Eye (tissue), 1 donor: Measurements from ENCODE around the gene POPDC3.
"Not testable (repeated sequence)": the region's sequence is repeated elsewhere in the genome, so short reads cannot be mapped to it uniquely, and the experiment has no call there.

ENCODE experiments used
- DNase-seq: peaks from one replicate; pipeline ENCODE4 v3.0.0-alpha.2; 2015

Gene POPDC3

GRCh38 chr6:105194106-105194505, 14.3 kb upstream of the POPDC3 start:
- no peak for DNase-seq

DNA sequence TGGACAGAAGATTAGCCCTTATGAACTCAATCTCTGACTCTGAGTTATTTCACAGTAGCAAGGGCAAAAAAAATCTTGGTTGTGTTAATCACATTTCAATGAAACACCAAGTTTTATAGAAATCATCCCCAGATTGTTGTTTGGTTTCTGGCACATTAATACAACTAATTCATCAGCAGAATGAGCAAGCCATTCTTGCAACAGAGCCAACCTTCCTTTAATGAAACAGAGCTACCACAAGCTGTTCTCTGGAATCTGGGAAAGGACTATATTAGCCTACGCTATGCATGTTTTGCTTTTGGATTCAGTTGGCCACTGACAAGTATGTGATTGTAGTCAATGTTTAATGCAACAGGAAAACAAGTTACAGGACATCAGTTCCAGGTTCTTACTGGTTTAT, 13.8 kb upstream of the POPDC3 start:
- DNase-seq = no peak

DNA sequence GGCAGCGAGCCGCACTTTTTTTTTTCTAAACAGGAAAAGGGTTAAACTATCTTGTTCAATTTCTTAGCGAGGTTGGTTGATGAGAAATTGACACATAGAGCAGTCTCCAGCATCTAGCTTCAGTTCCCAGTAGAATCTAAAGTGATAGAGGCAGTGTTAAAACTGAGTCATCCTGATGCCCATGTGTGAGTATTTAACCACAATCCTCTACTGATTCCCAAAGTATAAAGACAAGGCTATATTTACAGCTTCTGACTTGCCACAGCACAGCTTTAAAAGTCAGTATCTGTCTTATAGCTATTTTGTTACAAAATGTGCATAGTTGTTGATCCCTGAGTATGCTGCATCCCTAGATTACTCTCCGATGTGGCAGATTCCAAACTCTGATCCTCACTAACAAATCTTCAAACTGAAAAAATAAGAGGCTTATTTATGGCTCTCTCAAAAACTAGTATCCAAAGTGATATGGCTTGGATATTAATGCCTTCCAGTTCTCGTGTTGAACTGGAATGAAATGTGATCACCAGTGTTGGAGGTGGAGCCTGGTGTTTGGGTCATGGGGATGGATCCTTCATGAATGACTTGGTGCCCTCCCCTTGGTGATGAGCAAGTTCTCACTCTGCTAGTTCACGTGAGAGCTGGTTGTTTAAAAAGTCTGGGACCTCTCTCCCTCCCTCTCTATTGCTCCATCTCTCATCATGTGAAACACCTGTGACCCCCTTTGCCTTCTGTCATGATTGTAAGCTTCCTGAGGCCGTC, 13.1 kb upstream of the POPDC3 start:
- DNase-seq = no peak

DNA sequence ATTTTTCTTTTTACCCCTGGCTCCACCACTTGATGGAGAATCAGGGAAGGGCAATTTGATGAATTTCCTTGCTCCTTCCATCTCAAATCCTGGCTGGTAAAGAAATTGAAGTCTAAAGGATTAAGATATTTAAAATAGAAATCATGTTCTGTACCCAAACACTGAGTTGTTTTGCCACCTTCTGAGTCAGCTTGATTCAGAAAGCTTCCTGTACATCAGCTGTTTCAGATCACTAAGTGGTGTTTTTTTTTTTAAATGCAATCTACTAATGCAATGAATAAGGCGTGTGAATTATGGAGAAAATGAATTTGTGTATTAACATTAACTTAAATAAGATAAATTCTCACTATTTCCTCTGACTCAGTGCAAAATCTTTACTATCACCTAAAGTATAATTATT, 11.5 kb upstream of the POPDC3 start:
- DNase-seq = no peak

- no peak for DNase-seq
Measured at GRCh38 chr6:105189026-105189820, 9.4 kb upstream of the POPDC3 start.

DNA sequence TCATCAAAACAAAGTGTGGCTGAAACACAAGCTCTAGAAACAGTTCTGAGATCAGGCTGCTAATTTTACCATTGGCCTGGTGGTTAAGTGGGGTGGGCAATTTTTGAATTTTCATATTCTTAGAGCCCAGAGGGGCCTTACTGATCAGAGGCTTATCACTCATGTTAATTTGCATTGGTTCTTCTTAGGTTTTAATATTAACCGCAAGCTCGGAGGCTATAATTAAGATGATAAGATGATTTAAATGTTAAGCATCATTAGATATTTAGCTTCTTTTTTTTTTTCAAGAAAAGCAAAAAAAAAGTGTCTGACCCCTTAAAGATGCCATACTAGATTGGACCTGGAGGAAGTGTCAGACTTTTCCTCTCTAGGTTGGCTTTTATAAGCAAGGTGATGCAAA, 8.4 kb upstream of the POPDC3 start:
- DNase-seq = no peak

GRCh38 chr6:105186576-105186975, 6.8 kb upstream of the POPDC3 start:
- DNase-seq = no peak

DNA sequence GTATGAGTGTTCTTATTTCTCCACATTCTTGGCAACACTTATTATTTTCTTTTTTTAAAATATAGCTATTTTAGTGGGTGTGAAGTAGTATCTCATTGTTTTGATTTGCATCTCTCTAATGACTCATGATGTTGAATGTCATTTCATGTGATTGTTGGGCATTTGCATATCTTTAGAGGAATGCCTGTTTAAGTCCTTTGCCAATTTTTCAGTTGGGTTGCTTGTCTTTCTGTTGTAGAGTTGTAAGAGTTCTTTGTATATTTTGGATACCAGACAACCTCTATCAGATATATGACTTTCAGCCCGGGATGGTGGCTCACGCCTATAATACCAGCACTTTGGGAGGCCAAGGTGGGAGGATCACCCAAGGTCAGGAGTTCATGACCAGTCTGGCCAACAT, 5.1 kb upstream of the POPDC3 start:
- no peak for DNase-seq

DNA sequence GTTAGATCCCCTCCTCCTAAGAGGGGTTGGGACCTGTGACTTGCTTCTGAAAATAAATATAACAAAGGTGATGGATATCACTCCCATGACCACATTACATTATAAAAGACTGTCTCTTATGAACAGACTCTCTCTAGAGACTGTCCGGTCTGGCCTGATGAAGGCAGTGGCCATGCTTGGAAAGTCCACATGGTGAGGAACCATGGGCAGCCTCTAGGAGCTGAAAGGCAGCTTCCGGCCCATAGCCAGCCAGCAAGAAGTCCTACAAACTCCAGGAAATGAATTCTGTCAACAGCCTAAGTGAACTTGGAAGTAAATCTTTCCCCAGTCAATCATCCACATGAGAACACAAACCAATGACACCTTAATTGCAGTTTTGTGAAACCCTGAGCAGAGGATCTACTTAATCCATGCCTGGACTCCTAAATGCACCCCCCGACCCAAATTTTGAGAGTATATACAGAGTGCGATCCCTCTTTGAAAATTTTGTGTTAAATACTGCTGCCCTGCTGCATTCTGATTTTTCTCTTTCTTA, 2.2 kb upstream of the POPDC3 start:
- no peak for DNase-seq

GRCh38 chr6:105178636-105179035, 1.2 kb downstream of the POPDC3 start:
- DNase-seq = no peak

DNA sequence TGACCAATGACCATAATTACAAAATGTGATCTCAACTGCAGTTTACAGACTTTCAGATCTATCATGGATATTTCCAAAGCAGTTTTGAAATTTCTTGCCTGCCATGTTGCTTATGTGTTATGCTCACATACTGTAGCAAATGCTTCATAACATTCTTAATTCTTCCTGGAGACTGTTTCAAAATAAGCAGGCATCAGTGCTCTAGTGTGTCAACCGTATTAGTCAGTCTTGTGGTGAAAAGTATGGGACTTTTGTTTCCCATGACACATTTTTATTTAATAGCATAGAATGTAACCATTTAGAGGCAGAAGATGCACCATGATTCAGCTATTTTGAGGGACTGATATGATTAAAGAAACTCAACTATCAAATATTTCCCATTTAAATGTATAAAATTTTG, 1.7 kb downstream of the POPDC3 start:
- DNase-seq = no peak

- no peak for DNase-seq
Measured at GRCh38 chr6:105177556-105177955, 2.3 kb downstream of the POPDC3 start.

DNA sequence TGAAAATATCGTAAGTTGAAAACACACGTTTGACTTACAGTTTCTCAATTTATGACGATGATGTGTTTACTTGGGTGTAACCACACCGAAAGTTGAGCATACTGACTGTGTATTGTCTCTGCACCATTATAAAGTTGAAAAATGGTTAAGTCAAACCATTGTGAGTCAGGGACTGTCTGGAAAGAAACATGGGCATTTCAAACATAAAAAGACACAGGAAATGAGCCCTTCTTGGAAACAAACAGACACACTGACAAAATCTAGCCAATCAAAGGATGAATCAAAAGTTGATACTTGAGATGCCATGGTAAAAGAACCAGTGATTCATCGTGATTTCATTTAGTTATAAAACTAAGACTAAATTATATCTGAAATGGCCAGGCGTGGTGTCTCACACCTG, 5.3 kb downstream of the POPDC3 start:
- DNase-seq = no peak

DNA sequence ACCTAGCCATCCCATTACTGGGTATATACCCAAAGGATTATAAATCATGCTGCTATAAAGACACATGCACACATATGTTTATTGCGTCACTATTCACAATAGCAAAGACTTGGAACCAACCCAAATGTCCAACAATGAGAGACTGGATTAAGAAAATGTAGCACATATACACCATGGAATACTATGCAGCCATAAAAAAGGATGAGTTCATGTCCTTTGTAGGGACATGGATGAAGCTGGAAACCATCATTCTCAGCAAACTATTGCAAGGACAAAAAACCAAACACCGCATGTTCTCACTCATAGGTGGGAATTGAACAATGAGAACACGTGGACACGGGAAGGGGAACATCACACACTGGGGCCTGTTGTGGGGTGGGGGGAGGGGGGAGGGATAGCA, 7.3 kb downstream of the POPDC3 start:
- DNase-seq = not testable (repeated sequence)

GRCh38 chr6:105170059-105170458, 9.8 kb downstream of the POPDC3 start:
- DNase-seq = no peak

DNA sequence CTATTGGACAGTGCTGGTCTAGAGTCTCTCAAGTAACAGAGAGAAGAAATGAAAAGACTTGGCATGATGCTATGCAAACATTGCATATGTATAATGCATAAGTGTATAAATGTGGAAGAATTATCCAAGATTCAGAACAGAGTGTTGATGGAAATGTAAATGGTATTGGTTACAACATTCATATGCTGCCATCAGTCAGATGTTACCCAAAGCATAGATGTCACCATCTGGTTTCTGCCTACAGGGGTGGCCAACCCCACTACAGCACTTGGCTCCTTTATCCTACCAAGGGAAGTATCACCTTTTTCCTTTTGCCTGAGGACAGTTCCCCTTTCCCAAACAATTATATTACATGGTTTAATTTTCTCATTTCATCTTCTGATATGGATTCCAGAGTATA, 11.9 kb downstream of the POPDC3 start:
- DNase-seq = no peak

DNA sequence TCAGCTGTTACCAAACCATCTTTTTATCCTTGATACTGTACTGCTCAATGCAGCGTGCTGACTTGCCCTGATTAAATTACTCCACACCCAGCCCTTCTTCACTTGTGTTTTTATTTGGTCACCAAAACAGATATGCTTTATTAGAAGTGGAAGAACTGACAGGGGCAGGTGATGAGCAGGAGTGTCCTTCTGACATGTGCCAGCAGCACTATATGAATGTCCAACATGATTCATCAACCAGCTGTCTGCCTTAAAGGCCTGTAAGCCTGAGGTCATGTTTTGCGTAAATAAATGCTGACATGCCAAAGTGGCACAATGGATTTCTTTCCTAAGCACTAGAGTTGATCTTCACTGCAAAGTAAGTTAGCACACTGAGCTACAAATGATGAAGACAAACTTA, 15.4 kb downstream of the POPDC3 start:
- peak; percentile 66 for DNase-seq

DNA sequence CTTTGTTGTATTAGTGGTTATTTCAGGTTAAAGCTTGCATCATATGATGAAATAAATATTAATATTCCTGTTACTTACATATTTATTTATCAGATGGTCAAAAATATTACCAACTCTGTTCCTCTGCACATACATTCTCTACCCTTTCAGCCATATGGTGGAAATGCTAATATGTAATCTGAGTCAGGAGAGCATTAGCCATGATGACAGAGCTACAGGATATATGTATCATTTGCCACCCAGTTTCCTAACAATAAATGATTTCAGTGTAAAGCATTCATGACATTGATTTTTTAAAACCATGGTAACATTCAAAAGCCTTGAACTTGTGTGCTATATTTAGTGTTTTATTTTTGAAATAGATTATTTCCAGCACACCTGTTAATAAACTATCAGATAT, 16.6 kb downstream of the POPDC3 start:
- no peak for DNase-seq

DNA sequence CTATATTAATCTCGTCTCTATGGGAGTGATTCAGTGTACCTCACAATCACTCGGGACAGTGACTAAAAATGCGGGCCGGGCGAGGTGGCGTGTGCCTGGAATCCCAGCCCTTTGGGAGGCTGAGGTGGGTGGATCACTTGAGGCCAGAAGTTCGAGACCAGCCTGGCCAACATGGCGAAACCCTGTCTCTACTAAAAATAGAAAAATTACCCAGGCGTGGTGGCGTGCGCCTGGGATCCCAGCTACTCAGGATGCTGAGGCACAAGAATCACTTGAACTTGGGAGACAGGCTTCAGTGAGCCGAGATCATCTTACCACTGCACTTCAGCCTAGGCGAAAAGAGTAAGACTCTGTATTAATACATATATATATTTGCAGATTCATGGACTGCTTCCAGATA, 17.4 kb downstream of the POPDC3 start:
- no peak for DNase-seq

GRCh38 chr6:105161421-105161820, 18.4 kb downstream of the POPDC3 start:
- DNase-seq = no peak

DNA sequence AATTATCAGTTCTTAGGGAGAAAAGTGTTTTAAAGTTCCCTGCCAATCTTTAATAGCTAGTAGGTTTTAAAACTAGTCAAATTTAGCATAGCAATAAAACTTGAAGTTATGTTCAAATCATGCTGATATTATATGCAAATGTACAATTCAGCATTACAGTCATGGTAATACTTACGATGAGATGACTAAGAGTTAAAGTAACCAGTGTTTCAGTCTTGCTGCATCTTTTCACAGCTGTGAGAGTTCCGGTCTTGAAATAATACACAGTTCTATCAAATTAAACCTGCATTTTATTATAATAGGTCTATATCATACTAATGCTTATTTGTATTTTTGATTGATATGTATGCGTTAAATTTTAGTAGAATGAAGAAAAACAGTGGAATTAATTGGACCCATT, 26.1 kb downstream of the POPDC3 start:
- DNase-seq = no peak

DNA sequence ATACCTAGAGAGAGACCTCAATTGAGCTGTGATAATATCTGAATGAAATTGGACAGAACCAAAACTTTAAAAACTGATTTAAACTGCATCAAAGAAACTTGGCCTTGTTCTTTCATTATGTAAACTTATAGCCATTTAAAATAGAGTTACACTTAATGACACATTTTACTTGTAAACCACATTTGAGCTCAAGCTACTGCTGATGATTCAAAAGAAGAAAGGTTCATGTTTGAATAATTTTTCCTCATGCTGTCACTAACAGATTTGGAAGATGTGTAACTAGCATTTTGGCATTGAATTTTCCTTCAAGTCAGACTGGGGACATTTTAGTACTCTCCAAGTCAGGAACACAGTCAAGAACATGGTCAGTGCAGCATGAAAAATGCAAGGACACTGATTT, 26.9 kb downstream of the POPDC3 start:
- no peak for DNase-seq

- no peak for DNase-seq
Measured at GRCh38 chr6:105151644-105152043, 28.2 kb downstream of the POPDC3 start.

DNA sequence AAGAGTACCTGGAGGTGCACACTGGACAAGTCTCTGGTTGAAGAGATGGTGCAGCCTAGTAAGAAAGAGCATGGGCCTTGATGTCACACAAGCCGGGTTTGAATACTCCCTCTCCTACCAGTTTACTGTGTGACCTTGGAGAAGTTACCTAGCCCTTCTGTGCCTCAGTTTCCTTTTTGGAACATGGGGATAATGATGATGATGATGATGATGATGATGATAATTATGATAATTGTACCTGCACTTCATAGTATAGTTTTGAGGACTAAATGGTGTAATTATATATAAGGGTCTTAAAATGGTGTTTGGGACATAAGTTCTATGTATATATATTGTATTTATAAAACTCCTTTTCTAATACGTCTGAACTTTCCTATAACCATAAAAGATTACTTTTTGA, 41.7 kb downstream of the POPDC3 start:
- no peak for DNase-seq
